Measurements from ENCODE around the gene GPBP1L1. TPM values are rescaled to one million over a fixed set of nuclear protein-coding genes. Genes with fewer than 3 reads are reported as not detected.
A peak's percentile ranks its signal among the peaks of the same experiment; 100 is the strongest.

The GPBP1L1 gene
- total and polyA plus RNA-seq, 7 donors = 77.5 to 142 (median 109) TPM

- 1 to 3% methylated on average over 5 of the region's 5 CpGs for WGBS, 2 donors
- intact Hi-C loops (cut with DNase I) = loop anchor here (2.0 to 10.0 kb wide), 2 partner anchors 100 to 570 kb away; partner anchors contain the start of genes HECTD3 and UROD
- Histone ChIP-seq H3K4me3 (peak overlapping the region; percentile 79 to 98 (median 82)), H3K4me1 (peaks cover 0 to 31% (median 23%) of the 10 kb centered on the region in 4 donors), H3K27me3 (no peaks in the 10 kb centered on the region), H3K27ac (peak overlapping the region; percentile 92 to 98 (median 94)), H3K36me3 (no peaks in the 10 kb centered on the region), H3K9me3 (no peaks in the 10 kb centered on the region)
- no peak for DNase-seq
- TF ChIP-seq CTCF (IDR thresholded peaks at IDR 0.05) = no peak
- TF ChIP-seq EP300 (IDR thresholded peaks at IDR 0.05) = no peak
- no peak for TF ChIP-seq POLR2A (IDR thresholded peaks at IDR 0.05)
- no peak for TF ChIP-seq POLR2AphosphoS5 (IDR thresholded peaks at IDR 0.05)
Observed at GRCh38 chr1:45585110-45585426, 101.3 kb downstream of the GPBP1L1 start.

- intact Hi-C loops (cut with DNase I) = loop anchor here (2.0 to 10.0 kb wide), 2 partner anchors 100 to 570 kb away; partner anchors contain the start of genes HECTD3 and UROD
- WGBS, 2 donors = 0% methylated on average over 59 of the region's 59 CpGs
- no peaks in the 10 kb centered on the region for H3K36me3 ChIP-seq
- no peaks in the 10 kb centered on the region for H3K27me3 ChIP-seq
- no peaks in the 10 kb centered on the region for H3K9me3 ChIP-seq
- peak overlapping the region; percentile 92 to 98 (median 94) for H3K27ac ChIP-seq
- DNase-seq = peak; percentile 92
- H3K4me3 ChIP-seq = peak overlapping the region; percentile 79 to 98 (median 82)
- H3K4me1 ChIP-seq = peaks cover 0 to 31% (median 23%) of the 10 kb centered on the region in 4 donors
- TF ChIP-seq POLR2A (IDR thresholded peaks at IDR 0.05) (no peak), POLR2AphosphoS5 (IDR thresholded peaks at IDR 0.05) (peak in 1 of 4 donors; percentile 58)
Observed at GRCh38 chr1:45584351-45585109, 101.8 kb downstream of the GPBP1L1 start.

- H3K27me3 ChIP-seq = no peaks in the 10 kb centered on the region
- TF ChIP-seq EP300 (IDR thresholded peaks at IDR 0.05) = no peak
- TF ChIP-seq POLR2AphosphoS5 (IDR thresholded peaks at IDR 0.05) = peak; percentile 86 to 97 (median 93)
- peak; percentile 67 to 86 for TF ChIP-seq POLR2A (IDR thresholded peaks at IDR 0.05)
- H3K4me1 ChIP-seq = peaks cover 0 to 31% (median 23%) of the 10 kb centered on the region in 4 donors
- 0% methylated on average over 40 of the region's 41 CpGs for WGBS, 2 donors
- H3K4me3 ChIP-seq = peak within 1 kb of the TSS; percentile 79 to 98 (median 82)
- no peaks in the 10 kb centered on the region for H3K36me3 ChIP-seq
- H3K27ac ChIP-seq = peak within 1 kb of the TSS; percentile 92 to 98 (median 94)
- DNase-seq = peak; percentile 95
- intact Hi-C loops (cut with DNase I) = loop anchor here (2.0 to 10.0 kb wide), 2 partner anchors 101 to 569 kb away; partner anchors contain the start of genes HECTD3 and UROD
- no peaks in the 10 kb centered on the region for H3K9me3 ChIP-seq
Observed at GRCh38 chr1:45583666-45584350, 102.5 kb downstream of the GPBP1L1 start, which contains the start of gene NASP. Gene NASP (plus strand): TSS chr1:45584041. CDS start chr1:45584147, 106 bp downstream.

- no peaks in the 10 kb centered on the region for H3K27me3 ChIP-seq
- peak overlapping the region; percentile 92 to 98 (median 94) for H3K27ac ChIP-seq
- peaks cover 0 to 31% (median 23%) of the 10 kb centered on the region in 4 donors for H3K4me1 ChIP-seq
- H3K36me3 ChIP-seq = no peaks in the 10 kb centered on the region
- no peaks in the 10 kb centered on the region for H3K9me3 ChIP-seq
- WGBS, 2 donors = 0% methylated on average over 19 of the region's 19 CpGs
- intact Hi-C loops (cut with DNase I) = loop anchor here (10.0 kb wide), 1 partner anchor 568 kb away; the partner anchor contains the start of genes HECTD3 and UROD
- no peak for TF ChIP-seq EP300 (IDR thresholded peaks at IDR 0.05)
- no peak for TF ChIP-seq POLR2AphosphoS5 (IDR thresholded peaks at IDR 0.05)
- no peak for TF ChIP-seq POLR2A (IDR thresholded peaks at IDR 0.05)
- no peak for TF ChIP-seq CTCF (IDR thresholded peaks at IDR 0.05)
- DNase-seq = peak; percentile 99
- peak overlapping the region; percentile 79 to 98 (median 82) for H3K4me3 ChIP-seq
Observed at GRCh38 chr1:45583264-45583665, 103.1 kb downstream of the GPBP1L1 start.

Small RNAs within 50 kb of the gene (small RNA-seq; reads per million reads assigned to genes)
- 0 reads per million in 3 donors for gene AL355480.1
- 0 reads per million in 3 donors for gene AL355480.2
- gene AL355480.3 = 0 reads per million in 3 donors
- gene AL355480.4 = 0 reads per million in 3 donors

Other genes starting within 250 kb of the GPBP1L1 start
- gene TESK2, start 195.4 kb downstream of the GPBP1L1 start, total RNA-seq = 1 to 10 TPM; 4.3 to 7.8 (median 7.0) TPM
- 1 to 10 TPM; 5.8 to 9.2 (median 7.8) TPM for gene TESK2, start 195.4 kb downstream of the GPBP1L1 start, polyA plus RNA-seq
- gene CCDC163, start 186.5 kb downstream of the GPBP1L1 start, total RNA-seq = 1 to 10 TPM in 1 of 4 donors, under 1 TPM in 3; 0.27 to 1.1 (median 0.77) TPM
- gene CCDC163, start 186.5 kb downstream of the GPBP1L1 start, polyA plus RNA-seq = 1 to 10 TPM in 1 of 3 donors, under 1 TPM in 1, not detected in 1; 0.69 to 3.4 TPM
- 1 to 10 TPM in 3 of 4 donors, under 1 TPM in 1; 0.83 to 3.9 (median 1.9) TPM for gene MMACHC, start 186.2 kb downstream of the GPBP1L1 start, total RNA-seq
- 1 to 10 TPM; 1.2 to 5.9 (median 3.0) TPM for gene MMACHC, start 186.2 kb downstream of the GPBP1L1 start, polyA plus RNA-seq
- gene PRDX1, start 164.6 kb downstream of the GPBP1L1 start, total RNA-seq = 100 to 1,000 TPM; 169 to 257 (median 224) TPM
- 100 to 1,000 TPM; 470 to 661 (median 517) TPM for gene PRDX1, start 164.6 kb downstream of the GPBP1L1 start, polyA plus RNA-seq
- gene AKR1A1, start 135.7 kb downstream of the GPBP1L1 start, total RNA-seq = 10 to 100 TPM; 39.6 to 64.2 (median 55.1) TPM
- 100 to 1,000 TPM; 175 to 234 (median 217) TPM for gene AKR1A1, start 135.7 kb downstream of the GPBP1L1 start, polyA plus RNA-seq
- 10 to 100 TPM; 64.8 to 80.3 (median 75.4) TPM for gene NASP, start 102.5 kb downstream of the GPBP1L1 start, total RNA-seq
- gene NASP, start 102.5 kb downstream of the GPBP1L1 start, polyA plus RNA-seq = 100 to 1,000 TPM in 2 of 3 donors, 10 to 100 TPM in 1; 76.8 to 159 (median 133) TPM
- gene CCDC17, start 62.5 kb downstream of the GPBP1L1 start, total RNA-seq = 1 to 10 TPM in 3 of 4 donors, under 1 TPM in 1; 0.82 to 2.6 (median 2.0) TPM
- 1 to 10 TPM in 2 of 3 donors, under 1 TPM in 1; 0.92 to 2.3 (median 1.2) TPM for gene CCDC17, start 62.5 kb downstream of the GPBP1L1 start, polyA plus RNA-seq
- gene TMEM69, start 1.6 kb upstream of the GPBP1L1 start, total RNA-seq = 10 to 100 TPM; 17.5 to 31.0 (median 25.9) TPM
- 10 to 100 TPM; 12.7 to 25.7 (median 22.2) TPM for gene TMEM69, start 1.6 kb upstream of the GPBP1L1 start, polyA plus RNA-seq
- 10 to 100 TPM; 11.2 to 15.3 (median 11.6) TPM for gene IPP, start 64.1 kb upstream of the GPBP1L1 start, total RNA-seq
- 1 to 10 TPM; 6.9 to 7.3 (median 7.2) TPM for gene IPP, start 64.1 kb upstream of the GPBP1L1 start, polyA plus RNA-seq
- 10 to 100 TPM; 19.3 to 54.0 (median 30.3) TPM for gene MAST2, start 117.1 kb upstream of the GPBP1L1 start, total RNA-seq
- 10 to 100 TPM; 20.4 to 43.7 (median 38.8) TPM for gene MAST2, start 117.1 kb upstream of the GPBP1L1 start, polyA plus RNA-seq